ENCODE measurements around the gene CPOX.
"Not testable (repeated sequence)": the region's sequence is repeated elsewhere in the genome, so short reads cannot be mapped to it uniquely, and the experiment has no call there.

The CPOX gene

GRCh38 chr3:98593046-98593936 lies at the start of gene CPOX:
TSS of gene CPOX (minus strand) at chr3:98593611. CDS start at chr3:98593504, 107 bp downstream.
- peak; percentile 92 for DNase-seq (ENCODE audit: low spot score)
- in situ Hi-C loops (cut with MboI; ENCODE audit: low pct_unique_long_range_greater_than_20kb, low sequenced_read_pairs, unreplicated experiment) = loop anchor here (25.0 kb wide), 1 partner anchor 556 kb away; the partner anchor contains the start of gene GABRR3
- TF ChIP-seq CTCF (IDR thresholded peaks at IDR 0.05; ENCODE audit: extremely low read depth, insufficient read depth, missing control alignments) = no peak

GRCh38 chr3:98642769-98643168 lies 49.4 kb upstream of the CPOX start:
- DNase-seq (ENCODE audit: low spot score); in situ Hi-C loops (cut with MboI; ENCODE audit: low pct_unique_long_range_greater_than_20kb, low sequenced_read_pairs, unreplicated experiment): not testable (repeated sequence)

- DNase-seq (ENCODE audit: low spot score); in situ Hi-C loops (cut with MboI; ENCODE audit: low pct_unique_long_range_greater_than_20kb, low sequenced_read_pairs, unreplicated experiment): not testable (repeated sequence)
These were observed 48.3 kb upstream of the CPOX start for GRCh38 chr3:98641756-98642155.

GRCh38 chr3:98638515-98638914 lies 45.1 kb upstream of the CPOX start:
- in situ Hi-C loops (cut with MboI; ENCODE audit: low pct_unique_long_range_greater_than_20kb, low sequenced_read_pairs, unreplicated experiment); DNase-seq (ENCODE audit: low spot score): not testable (repeated sequence)

GRCh38 chr3:98630416-98630815 lies 37.0 kb upstream of the CPOX start:
- TF ChIP-seq CTCF (IDR thresholded peaks at IDR 0.05; ENCODE audit: extremely low read depth, insufficient read depth, missing control alignments) = no peak
- in situ Hi-C loops (cut with MboI; ENCODE audit: low pct_unique_long_range_greater_than_20kb, low sequenced_read_pairs, unreplicated experiment) = no loop called here
- no peak for DNase-seq (ENCODE audit: low spot score)

- no peak for TF ChIP-seq CTCF (IDR thresholded peaks at IDR 0.05; ENCODE audit: extremely low read depth, insufficient read depth, missing control alignments)
- in situ Hi-C loops (cut with MboI; ENCODE audit: low pct_unique_long_range_greater_than_20kb, low sequenced_read_pairs, unreplicated experiment) = no loop called here
- DNase-seq (ENCODE audit: low spot score) = no peak
These were observed 34.9 kb upstream of the CPOX start for GRCh38 chr3:98628317-98628716.

GRCh38 chr3:98626151-98626550 lies 32.7 kb upstream of the CPOX start:
- in situ Hi-C loops (cut with MboI; ENCODE audit: low pct_unique_long_range_greater_than_20kb, low sequenced_read_pairs, unreplicated experiment) = no loop called here
- no peak for TF ChIP-seq CTCF (IDR thresholded peaks at IDR 0.05; ENCODE audit: extremely low read depth, insufficient read depth, missing control alignments)
- DNase-seq (ENCODE audit: low spot score) = no peak

- DNase-seq (ENCODE audit: low spot score) = no peak
- TF ChIP-seq CTCF (IDR thresholded peaks at IDR 0.05; ENCODE audit: extremely low read depth, insufficient read depth, missing control alignments) = no peak
- in situ Hi-C loops (cut with MboI; ENCODE audit: low pct_unique_long_range_greater_than_20kb, low sequenced_read_pairs, unreplicated experiment) = loop anchor here (25.0 kb wide), 1 partner anchor 364 kb away; no protein-coding TSS in a partner anchor
These were observed 30.3 kb upstream of the CPOX start for GRCh38 chr3:98623572-98624280.

Data from GM13977 (cell line).